Activated CD8-positive, alpha-beta memory T cell treated with anti-CD3 and anti-CD28 coated beads, Interleukin-2, amount 50 U/mL, for 24 hours (primary cell): ENCODE data around the gene FTCD.
"Not testable (repeated sequence)": the region's sequence is repeated elsewhere in the genome, so short reads cannot be mapped to it uniquely, and the experiment has no call there.

Experiments
- DNase-seq: peaks from one replicate; pipeline ENCODE4 v3.0.0-alpha.2; 2020; ENCODE audit errors: extremely low read depth

Gene FTCD

DNA sequence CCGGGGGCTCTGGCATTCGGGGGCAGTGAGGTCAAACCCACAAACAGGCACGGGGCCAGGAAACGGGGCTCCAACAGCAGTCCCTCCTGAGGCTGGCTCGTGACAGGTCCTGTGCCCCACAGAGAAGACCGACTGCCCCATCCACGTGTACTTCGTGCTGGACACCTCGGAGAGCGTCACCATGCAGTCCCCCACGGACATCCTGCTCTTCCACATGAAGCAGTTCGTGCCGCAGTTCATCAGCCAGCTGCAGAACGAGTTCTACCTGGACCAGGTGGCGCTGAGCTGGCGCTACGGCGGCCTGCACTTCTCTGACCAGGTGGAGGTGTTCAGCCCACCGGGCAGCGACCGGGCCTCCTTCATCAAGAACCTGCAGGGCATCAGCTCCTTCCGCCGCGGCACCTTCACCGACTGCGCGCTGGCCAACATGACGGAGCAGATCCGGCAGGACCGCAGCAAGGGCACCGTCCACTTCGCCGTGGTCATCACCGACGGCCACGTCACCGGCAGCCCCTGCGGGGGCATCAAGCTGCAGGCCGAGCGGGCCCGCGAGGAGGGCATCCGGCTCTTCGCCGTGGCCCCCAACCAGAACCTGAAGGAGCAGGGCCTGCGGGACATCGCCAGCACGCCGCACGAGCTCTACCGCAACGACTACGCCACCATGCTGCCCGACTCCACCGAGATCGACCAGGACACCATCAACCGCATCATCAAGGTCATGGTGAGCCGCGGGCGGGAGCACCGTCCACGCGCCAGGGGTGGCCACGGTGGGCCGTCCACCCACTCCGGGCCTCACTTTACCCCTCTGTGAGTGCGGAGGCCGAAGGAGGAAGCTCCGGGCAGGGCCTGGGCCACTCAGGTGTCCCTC lies 43.3 kb downstream of the FTCD start:
- no peak for DNase-seq

GRCh38 chr21:46111193-46111571 lies 44.2 kb downstream of the FTCD start:
- DNase-seq = no peak

DNA sequence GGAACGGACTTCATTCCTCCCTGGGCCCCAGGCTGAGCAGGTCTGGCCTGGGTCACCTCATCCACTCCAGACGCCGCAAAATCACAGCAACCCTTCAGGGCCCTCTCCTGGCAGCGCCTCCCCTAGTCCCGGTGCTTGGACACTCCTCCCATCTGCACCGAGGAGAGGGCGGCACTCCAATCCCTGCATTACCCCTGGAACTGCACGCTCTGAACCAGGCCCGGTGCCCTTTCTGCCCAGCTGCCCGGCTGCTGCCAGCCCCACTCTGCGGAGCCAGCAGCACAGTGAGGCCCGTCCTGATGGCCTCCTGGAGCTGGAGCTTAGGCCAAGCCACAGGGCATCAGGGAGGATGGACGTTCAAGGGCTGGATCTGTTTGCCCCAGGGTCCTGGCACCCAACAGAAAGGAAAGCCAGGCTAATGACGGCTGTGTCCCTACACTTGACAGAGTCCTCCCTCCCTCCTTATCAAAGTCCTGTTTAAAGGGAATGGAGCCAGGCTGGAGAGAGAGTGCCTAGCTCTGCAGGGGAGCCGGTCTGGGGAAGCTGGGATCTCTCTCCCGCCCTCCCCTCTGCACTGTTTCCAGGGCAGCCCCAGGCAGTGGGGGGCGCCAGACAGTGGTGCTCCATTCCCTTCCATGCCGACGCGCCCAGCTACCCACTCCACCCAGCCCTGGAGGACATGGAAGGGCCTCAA lies 44.7 kb downstream of the FTCD start:
- DNase-seq = no peak

DNA sequence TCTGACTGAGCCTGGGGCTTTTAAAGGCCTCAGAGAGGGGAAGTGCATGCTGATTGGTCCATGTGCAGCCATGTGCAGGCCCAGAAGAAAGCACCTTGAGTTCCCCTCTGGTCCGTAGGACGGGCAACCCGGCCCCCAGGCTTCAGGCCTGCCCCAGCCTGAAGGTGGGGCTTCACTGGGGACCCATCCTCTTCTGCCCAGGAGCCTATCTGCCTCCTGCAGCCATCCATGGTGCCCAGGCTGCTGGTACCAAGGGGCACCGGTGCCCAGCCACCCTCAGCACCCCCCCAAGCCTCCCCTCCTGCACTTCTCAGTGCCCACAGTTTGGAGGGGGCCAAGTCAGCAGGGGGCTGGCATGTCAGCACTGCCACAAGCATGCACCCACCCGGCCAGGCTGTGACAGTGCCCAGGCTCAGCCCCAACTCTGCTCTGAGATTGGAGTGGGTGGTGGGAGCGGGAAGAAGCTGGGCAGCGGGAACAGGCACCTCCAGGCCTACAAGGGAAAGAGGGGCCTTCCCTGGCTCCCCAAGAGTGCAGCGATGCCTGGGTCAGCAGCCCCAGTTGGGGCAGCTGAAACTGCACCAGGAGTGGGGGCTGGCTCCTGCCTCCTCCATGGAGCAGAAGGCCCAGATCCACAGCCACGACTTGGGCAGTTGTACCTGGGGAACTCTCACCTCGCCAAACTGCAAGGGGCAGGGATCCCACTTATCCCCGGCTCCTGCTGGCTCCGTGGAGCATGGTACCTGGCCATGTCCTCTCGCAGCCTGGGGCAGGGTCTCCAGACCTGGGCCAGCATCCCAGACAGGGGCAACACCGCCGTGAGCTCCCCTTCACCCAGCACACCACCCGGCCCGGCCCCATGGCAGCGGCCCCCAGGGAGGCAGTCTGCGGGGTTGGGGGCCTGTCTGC lies 45.8 kb downstream of the FTCD start:
- DNase-seq = no peak

- no peak for DNase-seq
Observed at GRCh38 chr21:46108827-46109312, 46.5 kb downstream of the FTCD start.

DNA sequence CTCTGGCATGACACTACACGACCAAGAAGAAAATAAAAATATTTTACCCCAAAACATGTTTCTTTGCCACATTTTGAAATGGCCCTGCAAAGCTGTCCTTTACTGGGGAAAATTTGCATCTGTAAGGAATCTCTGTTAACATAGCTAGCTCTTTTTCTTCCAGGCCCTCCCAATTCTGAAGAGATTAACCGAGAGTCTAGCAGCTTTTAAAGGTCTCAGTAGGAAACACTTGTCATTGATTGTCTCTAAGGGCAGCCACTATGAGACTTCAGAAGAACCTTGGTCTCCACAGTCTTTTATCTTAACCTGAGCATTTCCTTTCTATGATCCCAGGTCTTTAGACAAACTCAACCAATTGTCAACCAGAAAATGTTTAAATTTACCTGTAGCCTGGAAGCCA lies 48.0 kb downstream of the FTCD start:
- DNase-seq = not testable (repeated sequence)

GRCh38 chr21:46104104-46104503 lies 51.3 kb downstream of the FTCD start:
- DNase-seq = no peak

DNA sequence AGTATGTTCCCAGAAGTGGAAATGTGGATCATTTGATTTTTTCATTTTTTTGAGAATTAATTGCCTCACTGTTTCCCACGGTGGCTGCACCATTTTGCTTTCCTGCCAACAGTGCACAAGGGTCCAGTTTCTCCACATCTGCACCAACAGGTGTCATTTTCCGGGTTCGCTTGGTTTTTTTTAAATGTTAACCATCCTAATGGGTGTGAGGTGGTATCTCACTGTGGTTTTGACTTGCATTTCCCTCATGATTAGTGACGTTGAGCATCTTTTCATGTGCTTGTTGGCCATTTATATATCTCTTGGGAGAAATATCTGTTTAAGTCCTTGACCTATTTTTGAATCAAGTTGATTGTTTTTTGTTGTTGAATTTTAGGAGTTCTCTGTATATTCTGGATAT lies 54.5 kb downstream of the FTCD start:
- no peak for DNase-seq

DNA sequence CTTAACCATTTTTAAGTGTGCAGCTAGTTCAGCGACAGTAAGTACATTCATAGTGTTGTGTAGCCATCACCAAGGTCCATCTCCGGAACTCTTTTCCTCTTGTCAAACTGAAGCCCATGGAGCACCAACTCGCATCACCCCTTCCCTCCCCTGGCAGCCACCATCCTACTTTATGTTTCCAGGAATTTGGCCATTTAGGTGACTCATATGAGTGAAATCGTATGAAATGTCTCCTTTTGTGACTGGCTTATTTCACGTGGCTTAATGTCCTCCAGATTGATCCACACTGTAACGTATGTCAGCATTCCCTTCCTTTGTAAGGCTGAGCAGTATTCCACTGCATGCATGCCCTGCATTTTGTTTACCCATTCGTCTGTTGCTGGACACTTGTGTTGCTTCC lies 55.0 kb downstream of the FTCD start:
- DNase-seq = no peak

DNA sequence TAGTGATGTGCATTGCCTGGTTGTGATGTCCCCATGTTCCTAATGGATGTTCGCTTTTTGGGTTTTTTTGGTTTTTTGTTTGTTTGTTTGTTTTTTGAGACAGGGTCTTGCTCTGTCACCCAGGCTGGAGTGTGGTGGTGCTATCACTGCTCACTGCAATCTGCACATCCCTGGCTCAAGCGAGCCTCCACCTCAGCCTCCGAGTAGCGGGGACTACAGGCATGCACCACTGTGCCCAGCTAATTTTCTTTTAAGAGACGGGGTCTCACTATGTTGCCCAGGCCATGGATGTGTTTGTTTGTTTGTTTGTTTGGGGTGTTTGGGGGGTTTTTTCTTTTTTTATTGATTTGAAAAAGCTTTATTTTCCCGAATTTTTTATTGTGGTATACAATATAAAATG lies 55.4 kb downstream of the FTCD start:
- no peak for DNase-seq

- no peak for DNase-seq
Observed at GRCh38 chr21:46099476-46099875, 55.9 kb downstream of the FTCD start.

DNA sequence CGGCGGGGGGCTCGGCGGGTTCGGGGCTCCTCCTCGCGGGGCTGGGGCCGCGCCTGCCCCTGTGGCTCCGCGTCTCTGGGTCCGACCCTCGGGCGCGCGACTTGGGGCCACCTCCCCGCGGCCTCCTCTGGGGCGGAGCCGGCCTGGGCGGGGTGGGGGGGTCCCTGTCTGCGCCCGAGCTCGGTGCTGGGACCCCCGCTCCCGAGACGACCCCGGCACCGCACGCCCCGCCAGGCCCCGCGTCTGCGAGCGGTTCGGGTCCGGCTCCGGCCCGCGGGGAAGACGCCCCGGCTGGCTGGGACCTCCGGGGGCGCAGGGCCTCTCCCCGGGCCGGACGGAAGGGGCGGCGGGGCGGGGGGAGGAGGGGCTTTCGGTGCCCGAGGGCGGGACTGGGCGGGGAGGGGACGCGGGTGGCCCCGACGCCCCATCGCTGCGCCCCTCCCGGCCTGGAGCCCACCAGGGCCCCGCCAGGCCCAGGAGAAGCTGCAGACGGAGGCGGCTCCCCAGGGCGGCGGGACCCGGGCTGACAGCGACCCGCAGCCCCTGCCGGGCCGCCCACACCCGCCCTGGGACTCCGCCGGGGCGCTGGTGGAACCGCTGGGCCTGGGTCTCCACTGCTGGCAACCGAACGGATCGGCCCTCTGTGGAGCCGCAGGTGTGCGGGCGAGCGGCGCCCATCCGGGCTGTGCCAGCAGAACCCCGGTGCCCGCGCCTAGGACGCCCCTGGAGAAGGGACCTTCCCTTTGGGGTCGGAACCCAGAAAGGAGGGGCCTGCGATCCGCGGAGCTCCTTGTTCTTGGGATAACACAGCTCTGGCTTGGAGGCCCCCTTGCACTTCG lies 56.9 kb downstream of the FTCD start:
- DNase-seq = no peak

GRCh38 chr21:46097336-46098293 lies 57.8 kb downstream of the FTCD start, which contains the start of gene COL6A2:
Gene COL6A2 (plus strand): TSS chr21:46098112.
- DNase-seq = no peak

DNA sequence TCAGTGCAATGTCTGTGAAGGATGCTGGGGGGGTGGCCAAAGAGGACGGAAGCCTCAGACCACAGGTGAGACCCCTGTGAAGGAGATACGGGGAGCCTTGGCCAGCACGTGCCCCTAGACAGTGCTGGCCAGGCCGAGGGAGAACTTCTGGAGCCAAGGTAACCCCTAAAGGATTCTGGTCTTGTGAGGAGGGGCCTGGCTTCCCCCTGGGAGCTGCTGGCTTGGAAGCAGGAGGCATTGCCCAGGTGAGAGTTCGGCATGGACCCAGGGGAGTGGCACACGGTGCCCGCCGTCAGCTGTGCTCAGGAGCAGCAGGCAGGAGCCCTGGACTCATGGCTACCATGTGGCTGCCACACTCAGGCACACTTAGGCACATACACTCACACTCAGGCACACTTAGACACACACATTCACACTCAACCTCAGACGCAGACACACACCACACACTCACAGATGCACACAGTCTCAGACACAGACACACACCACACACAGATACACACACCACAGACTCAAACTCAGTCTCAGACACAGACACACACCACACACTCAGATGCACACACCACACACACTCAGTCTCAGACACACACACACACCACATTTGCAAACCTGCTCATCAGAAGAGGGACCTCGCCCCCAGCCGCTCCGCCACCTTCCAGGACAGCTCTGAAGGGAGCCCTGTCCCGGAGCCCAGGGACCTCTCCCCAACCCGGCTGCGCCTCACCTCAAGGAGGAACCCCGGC lies 58.6 kb downstream of the FTCD start:
- DNase-seq = no peak

- DNase-seq = no peak
Observed at GRCh38 chr21:46095814-46096595, 59.4 kb downstream of the FTCD start.

DNA sequence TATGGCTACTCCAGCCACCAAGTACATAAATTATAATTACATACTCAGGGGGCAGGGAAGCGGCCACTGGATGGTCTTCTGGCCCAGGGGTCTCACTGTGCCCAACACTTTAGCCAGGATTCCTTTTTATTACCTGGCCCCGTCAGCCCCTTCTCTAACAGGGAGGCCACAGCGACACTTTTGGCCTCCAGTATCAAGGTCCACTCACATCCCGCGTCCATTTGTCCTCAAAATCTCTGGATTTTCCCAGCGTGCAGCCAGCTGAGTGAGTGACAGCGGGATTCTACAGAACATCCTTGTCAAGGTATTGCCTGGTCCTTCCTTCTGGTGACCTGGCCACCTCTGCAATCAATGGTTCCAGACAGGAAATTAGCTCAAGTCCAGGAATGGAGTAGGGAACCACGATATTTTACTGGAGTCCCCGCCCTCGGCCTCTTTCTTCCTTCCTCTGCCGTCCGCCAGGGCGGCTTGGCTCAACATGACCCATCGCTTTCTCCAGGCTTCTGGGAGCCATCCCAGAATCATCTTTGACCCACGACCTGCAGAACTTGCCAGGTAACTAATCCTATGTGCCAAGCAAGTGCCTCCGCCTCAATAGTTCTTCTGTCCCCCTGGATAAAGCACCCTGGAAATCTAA lies 60.2 kb downstream of the FTCD start:
- DNase-seq = no peak

- no peak for DNase-seq
Observed at GRCh38 chr21:46094401-46095082, 60.8 kb downstream of the FTCD start.
